Ovary (tissue), 9 donors: Measurements from ENCODE around the gene GPR84. TPM values are rescaled to one million over a fixed set of nuclear protein-coding genes. Genes with fewer than 3 reads are reported as not detected.
"Not testable (repeated sequence)": the region's sequence is repeated elsewhere in the genome, so short reads cannot be mapped to it uniquely, and the experiment has no call there.

Source experiments
- DNase-seq, 5 donors: peaks; one replicate each; pipeline ENCODE4 v3.0.0-alpha.2; 2019 to 2020
- H3K27ac ChIP-seq, 2 donors: fragments of 200-600 bp; one replicate each; pipeline versions ENCODE4 v1.5.1 to v1.8.0; 2019 to 2022
- H3K27me3 ChIP-seq: fragments of 200-600 bp; one replicate; pipeline ENCODE4 v1.8.0; 2022
- H3K36me3 ChIP-seq: fragments of 200-600 bp; sonication (generic); one replicate; pipeline ENCODE4 v1.5.1; 2019
- H3K4me1 ChIP-seq: one replicate; pipeline ENCODE4 v1.8.1; 2013; ENCODE audit warnings: mild to moderate bottlenecking, moderate library complexity; ENCODE audit not compliant: insufficient read depth
- H3K4me3 ChIP-seq: fragments of 200-600 bp; sonication (generic); one replicate; pipeline ENCODE4 v1.5.1; 2017
- H3K9me3 ChIP-seq, 2 donors: fragments of 200-600 bp in 1 of 2; sonication (generic) in 1 of 2; one replicate each; pipeline versions ENCODE4 v1.5.1 to v1.8.1; 2013 to 2019; ENCODE audit warnings: mild to moderate bottlenecking in 1 of 2, moderate library complexity in 1 of 2
- CTCF ChIP-seq, 3 donors: fragments of 450-650 bp in 2 of 3; fragments of 200-600 bp in 1 of 3; IDR thresholded peaks; one replicate each; pipeline versions ENCODE4 v1.5.1 to v1.8.0; 2016 to 2022; ENCODE audit warnings: antibody characterized with exemption in 3 of 3, mild to moderate bottlenecking in 1 of 3
- EP300 ChIP-seq: sonication (generic); formaldehyde crosslinking; IDR thresholded peaks from one replicate; pipeline ENCODE4 v1.6.1; 2017; ENCODE audit warnings: antibody characterized with exemption
- POLR2A ChIP-seq: fragments of 450-650 bp; IDR thresholded peaks from one replicate; pipeline ENCODE4 v1.6.1; 2017; ENCODE audit warnings: antibody characterized with exemption, mild to moderate bottlenecking, moderate library complexity
- WGBS, 3 donors: extraction: QIAGEN DNeasy Blood & Tissue Kit in 1 of 3; methylation state at CpG; one replicate each; pipeline versions ENCODE4 v1.1.5 to v1.1.7; 2013 to 2017; 5-methylcytosine and 5-hydroxymethylcytosine counted together
- intact Hi-C, 4 donors: fragments of 100-400 bp; cut with DNase I; formaldehyde crosslinking; loops; one replicate each; pipeline versions ENCODE4 v1.11.0 to v1.15.1; 2022 to 2023
- microRNA counts: library from miRNA; unstranded; fragments of <30 nt; microRNA quantifications from one replicate; lab custom pipeline; 2016
- microRNA-seq, 3 donors: library from miRNA; unstranded; fragments of <30 nt; microRNA quantifications; one replicate each; pipeline versions ENCODE4 to v1.2.0, GENCODE V29; 2019 to 2020
- polyA plus RNA-seq, 2 donors: library from polyadenylated mRNA; stranded (reverse); fragments of 200-250 nt in 1 of 2; fragments of 350-450 nt in 1 of 2; fragmentation: Illumina TruSeq in 1 of 2; extraction: RNeasy Lipid Tissue Mini Kit (QIAGEN cat#74804) in 1 of 2; gene quantifications; one replicate each; pipeline ENCODE4 v1.2.3, GENCODE V29; 2013 to 2014
- small RNA-seq: library from RNA; depleted of rRNA; stranded (forward); fragments of <200 nt; gene quantifications from one replicate; pipeline ENCODE3, GENCODE V24; 2016
- total RNA-seq, 7 donors: library from RNA; depleted of rRNA in 2 of 7; stranded (reverse); fragments of >200 nt in 2 of 7; fragmentation: NEBNext Ultra II Directional in 3 of 7; extraction: Animal tissue kit (Norgen Biotek cat#: 25700) in 3 of 7; gene quantifications; one replicate each; pipeline versions ENCODE4 v1.1.0 to v1.2.4, GENCODE V29; 2016 to 2023
- donor health status: DM: no; HTN: no; CAD: no; lungs with moderate emphysema.
- donor health status: DM: no; HTN: no; CAD: no.
- donor health status: Bipolar disorder and iron deficiency.
- donor health status: DM: yes; HTN: yes; CAD: no.
- donor health status: DM: no; HTN: no; CAD: no.
- donor health status: DM: yes; HTN: yes; CAD: no.

The GPR84 gene
- total and polyA plus RNA-seq, 9 donors = 0.12 to 3.1 (median 0.42) TPM

- Histone ChIP-seq H3K27me3 (no peaks in the 10 kb centered on the region), H3K4me1 (peaks cover 5% of the 10 kb centered on the region), H3K36me3 (no peaks in the 10 kb centered on the region), H3K27ac (no peak overlapping the region), H3K4me3 (no peak overlapping the region), H3K9me3 (no peaks in the 10 kb centered on the region)
- no peak for DNase-seq
- TF ChIP-seq POLR2A (no peak), EP300 (no peak), CTCF (IDR thresholded peaks at IDR 0.05) (no peak)
- WGBS, 3 donors = 69 to 78% (median 78%) methylated on average over 6 of the region's 6 CpGs
- intact Hi-C loops = loop anchor here in 1 of 4 donors (10.0 kb wide), 1 partner anchor 74 kb away; no protein-coding TSS in a partner anchor
Measured at GRCh38 chr12:54328595-54329337, 35.5 kb downstream of the GPR84 start.

- 25 to 41% (median 38%) methylated on average over 22 of the region's 22 CpGs for WGBS, 3 donors
- H3K36me3 ChIP-seq, H3K9me3 ChIP-seq, DNase-seq, H3K27me3 ChIP-seq, H3K4me1 ChIP-seq: not testable (repeated sequence)
- Histone ChIP-seq H3K27ac (peak overlapping the region; percentile 55 to 82), H3K4me3 (peak overlapping the region; percentile 61)
- intact Hi-C loops = loop anchor here in 1 of 4 donors (1.0 to 10.0 kb wide), 2 partner anchors 46 to 71 kb away; no protein-coding TSS in a partner anchor
Measured at GRCh38 chr12:54325442-54326109, 38.7 kb downstream of the GPR84 start.

- peak; percentile 91 to 97 (median 92) for DNase-seq
- no peaks in the 10 kb centered on the region for H3K36me3 ChIP-seq
- peaks cover 4% of the 10 kb centered on the region for H3K4me1 ChIP-seq
- no peaks in the 10 kb centered on the region for H3K9me3 ChIP-seq
- intact Hi-C loops = loop anchor here in 1 of 4 donors (1.0 to 10.0 kb wide), 2 partner anchors 46 to 70 kb away; no protein-coding TSS in a partner anchor
- peak within 1 kb of the TSS; percentile 61 for H3K4me3 ChIP-seq
- TF ChIP-seq POLR2A (peak; percentile 82), EP300 (no peak), CTCF (IDR thresholded peaks at IDR 0.05) (peak; percentile 61 to 74 (median 68))
- H3K27ac ChIP-seq = peak within 1 kb of the TSS; percentile 55 to 82
- 2% methylated on average over 34 of the region's 34 CpGs for WGBS, 3 donors
- H3K27me3 ChIP-seq = no peaks in the 10 kb centered on the region
Measured at GRCh38 chr12:54324617-54325441, 39.5 kb downstream of the GPR84 start, which contains the start of gene COPZ1. COPZ1 (plus strand) TSS chr12:54325131; CDS start chr12:54325164, 33 bp downstream.

- Histone ChIP-seq H3K27me3 (no peaks in the 10 kb centered on the region), H3K4me3 (no peak overlapping the region), H3K9me3 (no peaks in the 10 kb centered on the region), H3K27ac (no peak overlapping the region), H3K4me1 (peaks cover 2% of the 10 kb centered on the region), H3K36me3 (no peaks in the 10 kb centered on the region)
- 84 to 90% (median 86%) methylated on average over 5 of the region's 5 CpGs for WGBS, 3 donors
- TF ChIP-seq CTCF (IDR thresholded peaks at IDR 0.05) = no peak
- no peak for TF ChIP-seq EP300
- TF ChIP-seq POLR2A = no peak
- intact Hi-C loops = loop anchor here in 1 of 4 donors (10.0 kb wide), 1 partner anchor 67 kb away; no protein-coding TSS in a partner anchor
- no peak for DNase-seq
Measured at GRCh38 chr12:54321363-54321762, 42.9 kb downstream of the GPR84 start.

MicroRNAs encoded within 50 kb of the gene (microRNA counts, 767-probe panel; counts per million panel counts)
- 5,321 counts per million, percentile 95 among the panel's probes with 10 or more counts for microRNA hsa-miR-148b-3p (lab: Ali Mortazavi, UCI)

Small RNAs within 50 kb of the gene (microRNA-seq; reads per million reads assigned to microRNA genes)
- 40.4 to 109 (median 61.8) reads per million in 3 donors for gene MIR148B

Small RNAs within 50 kb of the gene (small RNA-seq; reads per million reads assigned to genes)
- 11.8 reads per million, percentile 85 among the genes with 10 or more reads in this experiment for gene MIR148B
- gene RN7SL744P = not detected
- gene RNU6-950P = not detected

Other genes with a start within 250 kb of the GPR84 start
- 10 to 100 TPM; 22.8 to 32.2 (median 26.6) TPM for gene SMUG1, start 175.5 kb downstream of the GPR84 start, total RNA-seq
- gene SMUG1, start 175.5 kb downstream of the GPR84 start, polyA plus RNA-seq = 10 to 100 TPM; 17.8 to 30.2 TPM
- gene CBX5, start 84.4 kb downstream of the GPR84 start, total RNA-seq = 100 to 1,000 TPM in 4 of 7 donors, 10 to 100 TPM in 3; 30.3 to 119 (median 103) TPM
- 10 to 100 TPM; 14.3 to 47.6 TPM for gene CBX5, start 84.4 kb downstream of the GPR84 start, polyA plus RNA-seq
- 1,000 to 10,000 TPM in 5 of 7 donors, 100 to 1,000 TPM in 2; 586 to 2,586 (median 2,385) TPM for gene HNRNPA1, start 83.8 kb downstream of the GPR84 start, total RNA-seq
- gene HNRNPA1, start 83.8 kb downstream of the GPR84 start, polyA plus RNA-seq = 1,000 to 10,000 TPM; 2,375 to 2,506 TPM
- under 1 TPM in 5 of 7 donors, not detected in 2; 0.11 to 0.54 (median 0.33) TPM for gene NFE2, start 63.5 kb downstream of the GPR84 start, total RNA-seq
- gene NFE2, start 63.5 kb downstream of the GPR84 start, polyA plus RNA-seq = under 1 TPM; 0.05 to 0.43 TPM
- 100 to 1,000 TPM in 4 of 7 donors, 10 to 100 TPM in 3; 41.7 to 117 (median 108) TPM for gene COPZ1, start 39.4 kb downstream of the GPR84 start, total RNA-seq
- gene COPZ1, start 39.4 kb downstream of the GPR84 start, polyA plus RNA-seq = 100 to 1,000 TPM in 1 of 2 donors, 10 to 100 TPM in 1; 79.4 to 219 TPM
- 10 to 100 TPM in 1 of 7 donors, 1 to 10 TPM in 6; 4.3 to 30.5 (median 6.5) TPM for gene ZNF385A, start 20.2 kb upstream of the GPR84 start, total RNA-seq
- 1 to 10 TPM; 3.6 to 4.5 TPM for gene ZNF385A, start 20.2 kb upstream of the GPR84 start, polyA plus RNA-seq
- 10 to 100 TPM; 32.6 to 82.5 (median 41.5) TPM for gene ITGA5, start 54.8 kb upstream of the GPR84 start, total RNA-seq
- 10 to 100 TPM; 37.4 to 100.0 TPM for gene ITGA5, start 54.8 kb upstream of the GPR84 start, polyA plus RNA-seq
- gene GTSF1, start 109.1 kb upstream of the GPR84 start, total RNA-seq = under 1 TPM in 2 of 7 donors, not detected in 5; 0.54 to 0.55 TPM
- gene GTSF1, start 109.1 kb upstream of the GPR84 start, polyA plus RNA-seq = 1 to 10 TPM in 1 of 2 donors, under 1 TPM in 1; 0.85 to 1.0 TPM
- 10 to 100 TPM in 2 of 7 donors, 1 to 10 TPM in 5; 3.7 to 16.4 (median 5.2) TPM for gene NCKAP1L, start 133.3 kb upstream of the GPR84 start, total RNA-seq
- gene NCKAP1L, start 133.3 kb upstream of the GPR84 start, polyA plus RNA-seq = 10 to 100 TPM in 1 of 2 donors, 1 to 10 TPM in 1; 1.8 to 24.5 TPM
- 10 to 100 TPM; 12.5 to 33.3 (median 22.7) TPM for gene PDE1B, start 185.1 kb upstream of the GPR84 start, total RNA-seq
- 10 to 100 TPM; 19.2 to 35.4 TPM for gene PDE1B, start 185.1 kb upstream of the GPR84 start, polyA plus RNA-seq
- gene PPP1R1A, start 224.2 kb upstream of the GPR84 start, total RNA-seq = 10 to 100 TPM in 2 of 7 donors, 1 to 10 TPM in 5; 2.0 to 25.2 (median 6.0) TPM
- gene PPP1R1A, start 224.2 kb upstream of the GPR84 start, polyA plus RNA-seq = 1 to 10 TPM; 6.2 to 6.6 TPM